HEK293 (cell line): ENCODE data around the gene S100A12.

Source experiments
- CTCF ChIA-PET: fragments of 350-600 bp; formaldehyde crosslinking; extraction: SDS; loops from one replicate; lab custom pipeline; 2021; ENCODE audit warnings: antibody characterized with exemption; lab: Yijun Ruan, JAX
- POLR2A ChIA-PET: fragments of 300-600 bp; formaldehyde crosslinking; extraction: SDS; loops from one replicate; lab custom pipeline; 2020; ENCODE audit warnings: antibody characterized with exemption, inconsistent platforms; lab: Yijun Ruan, JAX
- H3K27ac ChIP-seq: fragments of 200-500 bp; sonication (Bioruptor generic); 2 replicates; pipeline ENCODE4 v1.5.1; 2014; ENCODE audit warnings: low read depth, low read length, control low read depth, inconsistent platforms; ENCODE audit errors: extremely low read depth
- H3K36me3 ChIP-seq, 2 experiments: fragments of 200-500 bp in 1 of 2; sonication (Bioruptor generic) in 1 of 2; 1 replicate in 1 of 2; 2 replicates in 1 of 2; pipeline ENCODE4 v1.5.1; 2014 to 2017; ENCODE audit warnings: inconsistent platforms in 2 of 2, low read length in 2 of 2; ENCODE audit not compliant: control insufficient read depth in 2 of 2, insufficient read depth in 1 of 2
- H3K4me1 ChIP-seq: fragments of 200-500 bp; sonication (Bioruptor generic); 2 replicates; pipeline ENCODE4 v1.5.1; 2014; ENCODE audit warnings: mild to moderate bottlenecking, low read length, inconsistent platforms; ENCODE audit not compliant: control insufficient read depth, insufficient read depth
- H3K4me3 ChIP-seq: 2 replicates; pipeline ENCODE4 v1.5.1; 2011; ENCODE audit warnings: low read depth, mild to moderate bottlenecking, control low read depth, low read length, moderate library complexity
- H3K9me3 ChIP-seq: fragments of 200-500 bp; sonication (Bioruptor generic); 2 replicates; pipeline ENCODE4 v1.5.1; 2014; ENCODE audit warnings: low read depth, low read length, inconsistent platforms; ENCODE audit not compliant: control insufficient read depth, insufficient read depth
- GLI4 ChIP-seq: fragments of 450-650 bp; formaldehyde crosslinking; IDR thresholded peaks from 2 replicates; pipeline ENCODE4 v1.5.1; 2016; ENCODE audit warnings: missing biosample characterization, missing genetic modification characterization
- HOXC10 ChIP-seq: sonication (generic); formaldehyde crosslinking; IDR thresholded peaks from 2 replicates; pipeline ENCODE4 v1.8.1; 2023; ENCODE audit warnings: mild to moderate bottlenecking, missing genetic modification reagents
- INSM2 ChIP-seq: fragments of 450-650 bp; formaldehyde crosslinking; IDR thresholded peaks from 2 replicates; pipeline ENCODE4 v1.5.1; 2016; ENCODE audit warnings: missing biosample characterization, missing genetic modification characterization
- ZBTB1 ChIP-seq: fragments of 450-650 bp; formaldehyde crosslinking; IDR thresholded peaks from 2 replicates; pipeline ENCODE4 v1.5.1; 2016; ENCODE audit warnings: missing biosample characterization, missing genetic modification characterization
- ZBTB26 ChIP-seq: fragments of 450-650 bp; formaldehyde crosslinking; optimal IDR thresholded peaks from 2 replicates; pipeline ENCODE3; 2016; ENCODE audit warnings: missing biosample characterization, mild to moderate bottlenecking, missing genetic modification characterization
- ZBTB49 ChIP-seq: fragments of 450-650 bp; formaldehyde crosslinking; IDR thresholded peaks from 2 replicates; pipeline ENCODE4 v1.5.1; 2016; ENCODE audit warnings: missing biosample characterization, missing genetic modification characterization, low read depth
- ZBTB7A ChIP-seq: fragments of 450-650 bp; formaldehyde crosslinking; IDR thresholded peaks from 2 replicates; pipeline ENCODE4 v1.5.1; 2016; ENCODE audit warnings: low read depth, missing biosample characterization, missing genetic modification characterization
- ZNF133 ChIP-seq: fragments of 450-650 bp; formaldehyde crosslinking; IDR thresholded peaks from 2 replicates; pipeline ENCODE4 v1.5.1; 2016; ENCODE audit warnings: missing biosample characterization, missing genetic modification characterization
- ZNF138 ChIP-seq: fragments of 450-650 bp; formaldehyde crosslinking; IDR thresholded peaks from 2 replicates; pipeline ENCODE4 v1.5.1; 2016; ENCODE audit warnings: missing biosample characterization, missing genetic modification characterization, borderline replicate concordance
- ZNF140 ChIP-seq: fragments of 450-650 bp; formaldehyde crosslinking; IDR thresholded peaks from 2 replicates; pipeline ENCODE4 v1.5.1; 2016; ENCODE audit warnings: missing biosample characterization, missing genetic modification characterization
- ZNF157 ChIP-seq: fragments of 450-650 bp; formaldehyde crosslinking; IDR thresholded peaks from 2 replicates; pipeline ENCODE4 v1.5.1; 2016; ENCODE audit warnings: missing biosample characterization, missing genetic modification characterization
- ZNF510 ChIP-seq: fragments of 450-650 bp; formaldehyde crosslinking; IDR thresholded peaks from 2 replicates; pipeline ENCODE4 v1.5.1; 2018; ENCODE audit warnings: mild to moderate bottlenecking, missing genetic modification characterization, missing biosample characterization; ENCODE audit not compliant: insufficient replicate concordance
- ZSCAN16 ChIP-seq: fragments of 450-650 bp; formaldehyde crosslinking; IDR thresholded peaks from 2 replicates; pipeline ENCODE4 v1.5.1; 2016; ENCODE audit warnings: missing biosample characterization, missing genetic modification characterization

Gene S100A12

GRCh38 chr1:153364766-153365666, 10.4 kb downstream of the S100A12 start (continued):
- no peak for TF ChIP-seq ZBTB7A
- no peak for TF ChIP-seq ZNF140 (tag by site-specific recombination)
- no peak for TF ChIP-seq ZNF133 (tag by site-specific recombination)
- TF ChIP-seq, all 188 proteins: peak for 0

- ChIA-PET CTCF (interaction anchor here (0.6 to 4.6 kb wide), 2 partner anchors 11 to 23 kb away, joined by 3 to 23 read pairs; no protein-coding TSS in a partner anchor), POLR2A (no interaction called here)
- TF ChIP-seq ZBTB1 (tag by site-specific recombination) (no peak), ZNF138 (tag by site-specific recombination) (no peak)
- no peak overlapping the region for H3K27ac ChIP-seq
- H3K9me3 ChIP-seq: no peaks in the 10 kb centered on the region
- no peaks in the 10 kb centered on the region for H3K36me3 ChIP-seq
- no peaks in the 10 kb centered on the region for H3K4me1 ChIP-seq
- no peak overlapping the region for H3K4me3 ChIP-seq
These were observed 11.3 kb downstream of the S100A12 start for GRCh38 chr1:153364156-153364555.

- H3K4me3 ChIP-seq: no peak overlapping the region
- POLR2A ChIA-PET: no interaction called here
- H3K4me1 ChIP-seq: no peaks in the 10 kb centered on the region
- TF ChIP-seq ZSCAN16 (tag by site-specific recombination) (no peak), GLI4 (no peak)
- H3K9me3 ChIP-seq: no peaks in the 10 kb centered on the region
- H3K27ac ChIP-seq: no peak overlapping the region
- CTCF ChIA-PET: interaction anchor here (4.6 kb wide), 1 partner anchor 11 kb away, joined by 23 read pairs; no protein-coding TSS in a partner anchor
- H3K36me3 ChIP-seq: no peaks in the 10 kb centered on the region
These were observed 11.8 kb downstream of the S100A12 start for GRCh38 chr1:153363641-153364040.

- TF ChIP-seq ZNF138 (tag by site-specific recombination): no peak
- TF ChIP-seq ZNF510 (tag by site-specific recombination): no peak
- TF ChIP-seq INSM2: no peak
- TF ChIP-seq ZBTB26 (tag by site-specific recombination): no peak
- TF ChIP-seq HOXC10 (CRISPR knock-in tag): no peak
- no peak for TF ChIP-seq ZNF157 (tag by site-specific recombination)
- TF ChIP-seq ZBTB49: no peak
- CTCF ChIA-PET: interaction anchor here (0.8 to 4.6 kb wide), 2 partner anchors 9 to 13 kb away, joined by 3 to 23 read pairs; no protein-coding TSS in a partner anchor
- no peaks in the 10 kb centered on the region for H3K36me3 ChIP-seq
- no peaks in the 10 kb centered on the region for H3K4me1 ChIP-seq
- no peak overlapping the region for H3K4me3 ChIP-seq
- no peaks in the 10 kb centered on the region for H3K9me3 ChIP-seq
- POLR2A ChIA-PET: no interaction called here
- no peak overlapping the region for H3K27ac ChIP-seq
These were observed 13.1 kb downstream of the S100A12 start for GRCh38 chr1:153362187-153362775.
